ENCODE results near the gene NPY1R.

DNA sequence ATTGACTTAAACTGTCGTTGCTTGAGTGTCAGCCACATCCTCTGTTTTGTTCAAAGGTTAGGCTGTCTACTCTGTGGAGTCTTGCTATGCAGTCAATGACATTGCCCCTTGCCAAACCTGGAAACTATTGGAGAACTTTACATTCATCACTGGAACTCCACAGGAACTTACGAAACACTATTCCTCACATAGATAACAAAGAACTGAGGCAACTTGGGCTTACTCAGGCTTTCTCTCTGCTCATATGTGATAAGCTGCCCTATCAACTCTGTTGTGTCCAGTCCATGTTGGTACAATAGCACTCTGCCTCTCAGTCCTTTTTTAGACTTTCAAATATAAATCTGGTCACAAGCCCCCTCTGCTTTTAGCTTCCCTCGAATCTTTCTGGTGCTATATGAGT lies 20.7 kb upstream of the NPY1R start:
- TF ChIP-seq, protein P1, sequence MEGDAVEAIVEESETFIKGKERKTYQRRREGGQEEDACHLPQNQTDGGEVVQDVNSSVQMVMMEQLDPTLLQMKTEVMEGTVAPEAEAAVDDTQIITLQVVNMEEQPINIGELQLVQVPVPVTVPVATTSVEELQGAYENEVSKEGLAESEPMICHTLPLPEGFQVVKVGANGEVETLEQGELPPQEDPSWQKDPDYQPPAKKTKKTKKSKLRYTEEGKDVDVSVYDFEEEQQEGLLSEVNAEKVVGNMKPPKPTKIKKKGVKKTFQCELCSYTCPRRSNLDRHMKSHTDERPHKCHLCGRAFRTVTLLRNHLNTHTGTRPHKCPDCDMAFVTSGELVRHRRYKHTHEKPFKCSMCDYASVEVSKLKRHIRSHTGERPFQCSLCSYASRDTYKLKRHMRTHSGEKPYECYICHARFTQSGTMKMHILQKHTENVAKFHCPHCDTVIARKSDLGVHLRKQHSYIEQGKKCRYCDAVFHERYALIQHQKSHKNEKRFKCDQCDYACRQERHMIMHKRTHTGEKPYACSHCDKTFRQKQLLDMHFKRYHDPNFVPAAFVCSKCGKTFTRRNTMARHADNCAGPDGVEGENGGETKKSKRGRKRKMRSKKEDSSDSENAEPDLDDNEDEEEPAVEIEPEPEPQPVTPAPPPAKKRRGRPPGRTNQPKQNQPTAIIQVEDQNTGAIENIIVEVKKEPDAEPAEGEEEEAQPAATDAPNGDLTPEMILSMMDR (IDR thresholded peaks at IDR 0.05): no peak
- no peak for TF ChIP-seq POLR2A (IDR thresholded peaks at IDR 0.05)

Measured in uterus (tissue), 2 donors.